Measurements from ENCODE around the gene DNAJB6.
A peak's percentile ranks its signal among the peaks of the same experiment; 100 is the strongest.

DNAJB6 gene

GRCh38 chr7:157368955-157369354 lies 32.2 kb downstream of the DNAJB6 start:
- DNase-seq (ENCODE audit: low read depth): no peak

- DNase-seq (ENCODE audit: low read depth): no peak
Observed at GRCh38 chr7:157370742-157371141, 33.9 kb downstream of the DNAJB6 start.

GRCh38 chr7:157371296-157371695 lies 34.5 kb downstream of the DNAJB6 start:
- no peak for DNase-seq (ENCODE audit: low read depth)

DNA sequence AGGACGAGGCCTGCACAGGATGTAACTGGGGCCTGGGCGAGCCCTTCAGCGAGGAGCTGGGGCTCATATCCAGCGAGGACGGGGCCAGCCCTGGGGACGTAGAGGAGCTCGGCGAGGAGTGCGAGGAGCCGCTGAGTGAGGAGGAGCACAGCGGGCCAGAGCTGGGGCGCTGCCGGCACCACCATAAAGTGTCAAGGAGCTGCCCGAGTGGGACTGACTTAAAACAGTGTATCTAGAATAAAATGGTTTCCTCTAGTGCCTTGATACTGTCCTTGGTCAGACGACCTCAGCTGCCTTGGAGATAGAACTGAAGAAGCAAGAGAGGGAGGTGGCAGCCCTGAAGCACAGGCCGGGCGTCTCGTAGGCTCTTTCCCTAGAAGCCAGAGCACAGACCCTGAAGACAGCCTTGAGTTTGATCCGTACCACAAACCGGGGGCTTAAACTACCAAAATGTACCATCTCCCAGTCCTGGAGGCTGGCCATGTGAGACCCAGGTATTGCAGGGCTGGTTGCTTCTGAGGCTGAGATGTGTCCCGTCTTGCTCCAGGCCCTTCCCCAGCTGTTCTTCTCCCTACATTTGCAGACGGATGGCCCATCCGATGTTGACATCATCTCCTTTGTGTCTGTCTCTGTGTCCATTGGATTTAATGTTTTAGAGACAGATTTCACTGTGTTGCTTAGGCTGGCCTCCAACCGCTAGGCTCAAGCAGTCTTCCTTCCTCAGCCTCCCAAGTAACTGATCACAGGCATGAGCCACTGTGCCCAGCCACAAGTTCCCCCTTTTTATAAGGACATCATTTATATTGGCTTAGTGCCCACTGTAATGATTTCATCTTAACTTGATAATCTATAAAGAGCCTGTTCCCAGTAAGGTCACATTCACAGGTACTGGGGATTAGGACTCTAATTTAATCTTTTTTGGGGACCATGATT lies 35.8 kb downstream of the DNAJB6 start:
- DNase-seq (ENCODE audit: low read depth): no peak

DNA sequence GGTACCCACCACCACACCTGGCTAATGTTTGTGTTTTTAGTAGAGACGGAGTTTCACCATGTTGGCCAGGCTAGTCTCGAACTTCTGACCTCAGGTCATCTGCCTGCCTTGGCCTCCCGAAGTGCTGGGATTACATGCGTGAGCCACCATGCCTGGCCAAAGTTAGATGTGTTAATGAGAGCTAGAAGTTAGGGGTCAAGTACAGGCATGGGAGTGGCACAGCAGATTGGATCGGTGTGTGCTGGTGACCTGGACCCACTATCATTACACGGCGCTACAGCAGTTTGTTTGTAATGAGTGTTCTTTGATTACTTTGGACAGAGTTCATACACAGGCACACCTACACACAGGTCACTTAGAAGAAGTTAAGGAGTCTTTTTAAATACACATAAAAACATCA lies 36.7 kb downstream of the DNAJB6 start:
- DNase-seq (ENCODE audit: low read depth): no peak

DNA sequence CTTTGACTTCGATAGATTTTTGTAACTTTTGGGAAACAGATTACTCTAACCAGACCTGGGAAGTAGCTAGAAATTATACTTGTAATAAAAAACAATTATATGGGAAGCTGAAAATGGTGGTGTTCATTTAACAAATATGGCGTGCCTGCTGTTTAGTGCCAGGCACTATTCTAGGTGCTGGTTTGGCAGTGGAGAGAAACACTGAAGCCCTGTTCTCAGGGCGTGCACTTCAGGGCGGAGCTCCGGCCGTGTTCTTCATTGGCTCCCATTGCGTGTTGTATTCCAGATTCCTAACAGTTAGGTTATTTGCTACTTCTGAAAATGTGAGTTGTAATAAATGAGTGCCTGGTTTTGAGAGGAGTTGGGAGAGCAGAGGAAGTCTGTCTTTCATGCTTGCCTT lies 38.6 kb downstream of the DNAJB6 start:
- DNase-seq (ENCODE audit: low read depth): no peak

GRCh38 chr7:157377436-157378124 lies 40.8 kb downstream of the DNAJB6 start:
- no peak for DNase-seq (ENCODE audit: low read depth)

DNA sequence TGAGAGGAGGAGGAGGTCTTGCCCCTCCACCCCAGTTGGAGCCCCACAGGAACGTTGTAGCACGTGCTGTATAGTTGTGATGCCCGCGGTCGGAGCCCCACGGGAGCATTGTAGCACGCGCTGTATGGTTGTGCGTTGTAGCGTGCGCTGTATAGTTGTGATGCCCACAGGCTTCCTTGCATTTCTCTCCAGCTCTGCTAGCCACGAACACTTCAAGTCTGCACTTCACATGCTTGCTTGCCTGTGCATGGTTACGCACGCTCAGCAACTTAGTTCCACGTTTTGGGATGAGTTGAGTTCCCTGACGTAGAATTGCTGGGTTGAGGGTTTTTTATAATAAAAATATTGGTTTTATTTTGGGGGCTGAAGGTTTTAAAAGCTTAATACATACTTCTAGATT lies 41.6 kb downstream of the DNAJB6 start:
- DNase-seq (ENCODE audit: low read depth): no peak

GRCh38 chr7:157379493-157379892 lies 42.7 kb downstream of the DNAJB6 start:
- DNase-seq (ENCODE audit: low read depth): no peak

GRCh38 chr7:157380416-157380815 lies 43.6 kb downstream of the DNAJB6 start:
- no peak for DNase-seq (ENCODE audit: low read depth)

DNA sequence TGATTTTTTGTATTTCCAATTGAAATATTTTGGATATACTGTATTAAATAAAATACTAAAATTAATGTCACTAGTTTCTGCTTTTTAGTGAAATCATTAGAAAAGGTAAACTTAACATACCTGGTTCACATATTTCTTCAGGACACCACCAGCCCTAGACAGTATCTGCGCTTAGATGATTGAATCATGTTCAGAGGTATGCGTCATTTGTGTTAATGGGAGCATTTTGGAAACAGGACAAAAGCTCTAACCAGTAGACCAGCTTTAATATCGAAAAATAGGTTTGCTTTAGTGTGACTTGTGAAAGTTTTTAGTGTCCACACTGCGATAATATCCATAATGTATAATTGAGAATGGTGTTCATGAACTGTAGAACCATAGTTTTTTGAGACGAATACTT lies 47.1 kb downstream of the DNAJB6 start:
- DNase-seq (ENCODE audit: low read depth): no peak

DNA sequence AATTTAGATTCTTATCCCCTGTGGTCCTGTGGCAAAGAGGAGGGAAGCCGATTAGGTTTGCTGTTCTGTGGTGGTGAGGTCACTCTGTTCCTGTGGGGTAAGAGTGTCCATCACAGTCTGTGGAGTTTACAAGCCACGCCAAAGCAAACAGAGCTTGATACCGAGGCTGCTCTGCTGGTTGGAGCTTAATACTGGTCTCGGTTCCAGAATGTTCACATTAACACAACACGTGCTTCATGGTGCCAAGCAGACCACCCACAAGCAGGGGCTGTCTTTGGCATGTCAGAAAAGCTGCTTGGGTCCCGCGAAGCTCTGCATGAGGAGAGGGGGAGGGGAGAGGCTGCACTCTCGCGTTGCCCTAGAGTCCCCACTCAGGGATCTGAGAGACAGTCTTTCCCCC lies 47.5 kb downstream of the DNAJB6 start:
- DNase-seq (ENCODE audit: low read depth): no peak

- peak; percentile 76 for DNase-seq (ENCODE audit: low read depth)
Observed at GRCh38 chr7:157386979-157387800, 50.4 kb downstream of the DNAJB6 start.

GRCh38 chr7:157388301-157388700 lies 51.5 kb downstream of the DNAJB6 start:
- no peak for DNase-seq (ENCODE audit: low read depth)

DNA sequence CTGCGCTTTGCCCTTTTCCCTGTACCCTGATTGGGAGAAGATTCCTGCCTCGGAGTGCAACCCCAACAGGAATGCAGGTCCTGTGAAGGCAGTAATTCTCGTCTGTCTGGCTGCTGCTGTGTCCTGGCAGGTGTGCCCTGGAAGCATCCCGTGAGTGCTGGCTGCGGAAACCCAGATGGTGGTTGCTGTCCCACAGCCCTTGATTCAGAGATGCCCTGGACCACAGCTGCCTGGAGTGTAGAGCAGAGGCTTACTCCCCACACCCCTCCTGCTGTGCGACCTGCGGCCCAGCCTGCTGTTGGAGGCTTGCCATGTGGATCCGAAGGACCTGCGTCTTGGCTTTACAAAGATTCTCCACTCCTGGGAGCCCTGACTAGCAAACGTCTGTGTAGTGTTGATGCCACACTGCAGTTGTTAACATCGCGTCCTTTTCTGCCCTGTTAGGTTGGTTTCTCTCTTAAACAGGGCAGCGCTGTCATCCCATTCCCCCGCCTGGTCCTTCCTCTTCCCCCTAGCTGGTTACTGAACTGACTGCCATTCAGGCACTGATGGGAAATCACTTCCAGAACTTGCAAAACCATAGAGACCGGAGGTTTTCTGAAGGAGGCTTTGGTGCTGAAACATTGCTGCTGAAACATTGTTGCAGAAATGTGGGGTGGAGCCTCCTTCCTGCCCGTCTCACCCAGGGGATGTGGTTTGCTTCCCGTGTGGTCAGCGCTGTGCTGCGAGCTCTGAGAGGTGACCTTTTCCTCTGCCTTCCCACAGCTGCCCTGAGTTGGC lies 53.3 kb downstream of the DNAJB6 start:
- DNase-seq (ENCODE audit: low read depth): no peak

DNA sequence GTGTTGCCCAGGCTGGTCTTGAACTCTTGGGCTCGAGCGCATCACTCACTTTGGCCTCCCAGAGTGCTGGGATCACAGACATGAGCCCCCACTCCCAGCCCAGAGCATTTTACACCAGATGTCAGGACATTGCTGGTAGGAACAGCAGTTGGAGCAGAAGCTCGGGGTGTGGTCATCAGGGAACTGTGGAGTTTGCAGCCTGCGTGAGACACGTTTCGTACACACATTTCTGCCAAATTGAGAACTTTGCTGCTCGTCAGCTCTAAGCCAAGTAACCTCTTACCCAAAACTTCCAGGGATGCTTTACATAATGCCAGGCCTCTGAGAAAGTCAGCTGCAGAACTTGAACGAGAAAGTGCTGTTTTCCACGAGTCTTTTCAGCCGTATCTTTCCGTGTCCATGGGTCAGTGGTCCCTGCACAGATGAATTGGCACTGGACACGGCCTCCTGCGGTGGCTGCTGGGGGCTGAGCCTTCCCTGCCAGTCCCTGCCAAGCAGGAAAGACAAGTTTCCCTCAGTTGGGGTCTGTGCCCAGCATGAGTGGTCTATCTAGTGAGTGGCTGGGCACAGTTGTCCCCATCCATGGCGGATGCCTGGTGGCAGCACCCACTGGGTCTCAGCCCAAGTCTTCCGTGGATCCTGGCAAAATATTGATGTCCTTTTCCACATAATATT lies 54.4 kb downstream of the DNAJB6 start:
- no peak for DNase-seq (ENCODE audit: low read depth)

- DNase-seq (ENCODE audit: low read depth): no peak
Observed at GRCh38 chr7:157392256-157393037, 55.6 kb downstream of the DNAJB6 start.

DNA sequence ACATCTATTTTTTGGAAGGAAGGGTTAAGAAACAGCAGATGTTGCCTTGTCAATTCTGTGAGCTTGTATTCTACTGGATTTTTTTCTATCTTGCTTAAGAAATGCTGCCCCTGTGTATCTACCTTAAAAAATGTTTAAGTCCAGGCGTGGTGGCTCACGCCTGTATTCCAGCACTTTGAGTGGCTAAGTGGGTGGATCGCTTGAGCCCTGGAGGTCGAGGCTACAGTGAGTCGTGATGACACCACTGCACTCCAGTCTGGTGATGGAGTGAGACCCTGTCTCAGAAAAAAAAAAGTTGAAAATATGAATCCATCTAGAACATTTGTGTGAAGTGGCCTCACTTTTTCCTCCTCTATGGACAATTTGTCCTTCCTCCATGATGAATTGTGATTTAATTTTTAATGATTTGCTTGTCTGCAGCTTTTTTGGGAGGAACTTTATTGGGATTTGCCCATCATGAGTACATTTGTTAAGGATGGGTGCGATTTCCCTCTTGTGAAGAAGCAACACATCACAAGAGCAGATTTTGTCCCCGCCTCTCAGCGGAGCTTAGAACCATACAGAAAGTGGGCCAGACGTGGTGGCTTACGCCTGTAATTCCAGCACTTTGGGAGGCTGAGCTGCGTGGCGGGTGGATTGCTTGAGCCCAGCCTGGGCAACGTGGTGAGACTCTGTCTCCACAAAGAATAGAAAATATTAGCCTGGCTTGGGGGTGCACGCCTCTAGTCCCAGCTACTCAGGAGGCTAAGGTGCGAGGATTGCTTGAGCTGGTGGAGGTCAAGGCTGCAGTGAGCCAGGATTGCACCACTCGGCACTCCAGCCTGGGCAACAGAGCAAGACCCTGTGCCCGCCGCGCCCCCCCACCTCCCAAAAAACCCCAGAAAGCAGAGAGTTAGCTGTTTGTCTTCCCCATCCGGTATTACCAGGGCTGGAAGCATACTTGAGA lies 57.7 kb downstream of the DNAJB6 start:
- no peak for DNase-seq (ENCODE audit: low read depth)

DNA sequence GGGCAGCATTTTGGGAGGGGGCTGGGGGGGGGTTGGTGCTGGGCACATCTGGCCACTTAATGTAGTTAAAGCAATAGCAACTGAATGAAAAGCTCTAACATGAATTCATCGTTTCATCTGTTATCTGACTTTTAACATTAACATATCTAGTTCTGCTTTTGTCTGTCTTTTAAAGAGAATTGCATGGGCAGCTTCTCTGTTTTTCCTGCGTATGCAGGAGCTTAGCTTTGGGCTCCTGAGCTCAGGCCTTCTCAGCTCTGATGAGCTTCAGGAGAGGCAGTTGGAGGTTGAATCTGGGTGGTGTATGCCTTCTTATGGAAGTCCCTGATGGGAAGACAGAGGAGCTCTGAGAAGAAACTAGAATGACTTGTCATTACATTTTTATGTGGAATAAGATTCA lies 58.4 kb downstream of the DNAJB6 start:
- no peak for DNase-seq (ENCODE audit: low read depth)

Data from activated T-helper 1 cell treated with Interleukin-2 at 50 U/mL for 16 hours (primary cell).